ENCODE results near the gene SHBG.
"Not testable (repeated sequence)": the region's sequence is repeated elsewhere in the genome, so short reads cannot be mapped to it uniquely, and the experiment has no call there.

Gene SHBG

DNA sequence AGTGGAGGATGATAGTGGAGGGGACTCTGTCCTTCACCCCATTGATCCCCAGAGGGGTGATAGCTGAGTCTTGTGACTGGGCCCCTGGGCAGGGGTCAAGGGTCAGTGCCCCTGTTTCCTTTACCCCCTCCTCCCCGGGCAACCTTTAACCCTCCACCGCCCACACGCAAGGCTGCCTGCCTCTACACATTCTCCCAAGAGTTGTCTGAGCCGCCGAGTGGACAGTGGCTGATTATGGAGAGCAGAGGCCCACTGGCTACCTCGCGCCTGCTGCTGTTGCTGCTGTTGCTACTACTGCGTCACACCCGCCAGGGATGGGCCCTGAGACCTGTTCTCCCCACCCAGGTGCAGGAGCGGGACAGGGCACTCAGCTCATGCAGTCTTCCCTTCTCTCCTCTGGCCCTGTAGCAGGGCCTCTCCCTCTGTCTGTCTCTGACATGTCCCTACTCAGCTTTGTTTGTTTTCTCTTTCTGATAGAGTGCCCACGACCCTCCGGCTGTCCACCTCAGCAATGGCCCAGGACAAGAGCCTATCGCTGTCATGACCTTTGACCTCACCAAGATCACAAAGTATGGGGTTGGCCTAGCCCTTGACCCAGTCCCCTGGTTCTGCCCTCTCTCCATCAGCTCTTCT lies at the start of gene SHBG:
Gene SHBG (plus strand): TSS at position 197 of the 633 bp plus-strand sequence. CDS start 38 bp downstream, at position 235.
- no peak for DNase-seq

- DNase-seq: peak; percentile 16 to 50
These were observed 49.0 kb upstream of the SHBG start for GRCh38 chr17:7580604-7581575.

- DNase-seq: no peak
These were observed 47.3 kb upstream of the SHBG start for GRCh38 chr17:7582396-7583252.

DNA sequence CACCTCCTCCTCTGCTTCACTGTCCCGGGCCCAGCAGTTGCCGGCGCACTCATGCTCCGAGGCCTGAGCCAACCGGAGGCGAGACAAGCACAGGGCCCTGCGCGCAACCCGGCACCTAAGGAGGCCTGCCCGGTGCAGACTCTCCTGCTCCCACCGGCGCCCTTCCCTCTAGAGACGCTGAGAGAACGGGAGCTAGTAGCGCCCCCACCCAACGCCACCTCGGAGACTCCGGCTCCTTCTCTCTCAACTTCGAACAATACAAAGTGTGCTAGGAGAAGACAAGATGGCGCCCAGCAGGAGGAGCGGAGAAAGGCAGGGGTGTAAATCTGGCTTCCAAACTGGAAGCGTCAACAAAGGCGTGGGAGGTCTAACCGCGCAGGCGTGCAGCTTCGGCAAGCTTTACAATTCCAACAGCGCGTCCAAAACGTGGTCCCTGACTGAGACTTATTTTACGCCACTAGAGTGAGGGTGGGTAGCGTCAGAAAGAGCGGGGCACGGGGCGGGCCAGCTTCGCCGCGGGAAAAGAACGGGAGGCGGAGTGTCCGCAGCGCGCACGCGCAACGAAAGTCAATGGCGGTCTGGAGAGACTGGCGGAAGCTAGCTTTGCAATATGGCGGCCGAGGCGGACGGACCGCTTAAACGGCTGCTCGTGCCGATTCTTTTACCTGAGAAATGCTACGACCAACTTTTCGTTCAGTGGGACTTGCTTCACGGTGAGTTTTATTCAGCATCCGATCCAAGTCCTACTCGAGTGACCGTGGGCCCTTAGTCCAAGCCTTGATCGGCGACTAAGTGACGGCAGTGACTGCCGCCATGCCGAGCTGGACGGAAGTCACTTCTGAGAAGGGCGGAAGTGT lies 46.5 kb upstream of the SHBG start, which contains the start of gene MPDU1:
Gene MPDU1 (plus strand): TSS at position 600 of the 857 bp plus-strand sequence. CDS start 11 bp downstream, at position 611.
- DNase-seq: peak; percentile 97

DNA sequence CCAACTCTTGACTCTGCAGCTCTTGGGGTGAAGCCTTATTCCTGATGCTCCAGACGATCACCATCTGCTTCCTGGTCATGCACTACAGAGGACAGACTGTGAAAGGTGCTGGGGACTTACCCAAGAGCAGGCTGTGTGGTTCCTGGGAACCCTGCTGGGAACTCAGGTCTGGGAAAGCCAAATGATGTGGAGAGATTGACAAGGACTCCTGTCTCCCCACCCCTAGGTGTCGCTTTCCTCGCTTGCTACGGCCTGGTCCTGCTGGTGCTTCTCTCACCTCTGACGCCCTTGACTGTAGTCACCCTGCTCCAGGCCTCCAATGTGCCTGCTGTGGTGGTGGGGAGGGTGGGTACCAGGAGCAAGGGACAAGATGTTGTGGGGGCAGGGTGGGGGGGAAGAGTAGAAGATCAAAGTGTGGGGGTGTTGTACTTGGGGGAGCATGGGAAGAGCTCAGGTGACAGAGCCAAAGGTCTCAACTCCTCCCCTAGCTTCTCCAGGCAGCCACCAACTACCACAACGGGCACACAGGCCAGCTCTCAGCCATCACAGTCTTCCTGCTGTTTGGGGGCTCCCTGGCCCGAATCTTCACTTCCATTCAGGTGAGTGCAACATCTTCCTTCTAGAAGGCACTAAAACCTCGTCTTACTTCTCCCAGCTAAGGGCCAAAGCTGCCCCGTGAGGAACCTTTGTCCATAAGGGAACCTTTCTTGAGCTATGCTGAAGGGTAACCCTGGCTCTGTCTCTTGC lies 43.1 kb upstream of the SHBG start:
- DNase-seq: no peak

- no peak for DNase-seq
These were observed 42.3 kb upstream of the SHBG start for GRCh38 chr17:7587420-7588151.

- DNase-seq: no peak
These were observed 41.3 kb upstream of the SHBG start for GRCh38 chr17:7588553-7589203.

GRCh38 chr17:7589204-7589868 lies 40.6 kb upstream of the SHBG start:
- DNase-seq: peak; percentile 62 to 84

DNA sequence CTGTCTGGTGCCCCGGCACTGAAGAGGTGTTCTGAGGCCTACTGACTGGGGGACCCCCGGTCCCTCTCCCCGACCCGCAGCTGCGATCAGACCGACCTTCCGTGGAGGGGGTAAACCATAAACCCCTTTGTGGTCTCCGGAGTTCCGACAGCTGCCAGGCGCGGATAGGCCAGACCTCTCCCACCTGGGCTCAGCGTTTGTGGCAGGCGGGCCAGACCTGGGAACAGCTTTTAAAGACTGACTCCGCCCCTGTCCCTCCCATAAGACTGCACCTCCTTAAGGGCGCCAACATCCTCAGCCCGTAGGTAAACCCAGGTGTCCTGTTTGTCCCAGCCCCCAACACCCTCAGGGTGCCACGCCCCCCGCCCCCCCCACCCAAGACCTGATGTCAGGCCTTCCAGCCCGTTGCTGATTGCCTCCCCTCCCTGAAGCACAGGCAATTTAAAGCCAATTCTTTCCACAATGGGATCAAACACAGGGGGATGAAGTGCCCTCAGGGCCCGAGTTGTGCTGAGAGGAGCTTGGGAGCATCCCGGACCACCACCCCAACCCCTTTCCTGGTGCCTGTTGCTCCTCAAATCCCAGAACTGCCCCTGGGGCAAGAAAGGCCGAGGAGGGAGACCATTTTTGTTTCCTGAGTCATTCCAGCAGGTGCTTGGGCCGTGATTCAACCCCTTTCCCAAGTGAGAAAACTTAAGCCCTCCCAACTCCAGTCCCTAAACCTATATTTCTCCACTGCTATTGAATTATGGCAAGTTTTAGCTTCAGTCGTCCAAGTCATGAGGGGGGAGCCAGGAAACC lies 39.8 kb upstream of the SHBG start, which contains the start of gene SOX15:
Gene SOX15 (minus strand): TSS at position 204 of the 801 bp plus-strand sequence. CDS start 418 bp downstream, outside the sequence.
- DNase-seq: no peak

GRCh38 chr17:7590743-7591142 lies 39.2 kb upstream of the SHBG start:
- no peak for DNase-seq

DNA sequence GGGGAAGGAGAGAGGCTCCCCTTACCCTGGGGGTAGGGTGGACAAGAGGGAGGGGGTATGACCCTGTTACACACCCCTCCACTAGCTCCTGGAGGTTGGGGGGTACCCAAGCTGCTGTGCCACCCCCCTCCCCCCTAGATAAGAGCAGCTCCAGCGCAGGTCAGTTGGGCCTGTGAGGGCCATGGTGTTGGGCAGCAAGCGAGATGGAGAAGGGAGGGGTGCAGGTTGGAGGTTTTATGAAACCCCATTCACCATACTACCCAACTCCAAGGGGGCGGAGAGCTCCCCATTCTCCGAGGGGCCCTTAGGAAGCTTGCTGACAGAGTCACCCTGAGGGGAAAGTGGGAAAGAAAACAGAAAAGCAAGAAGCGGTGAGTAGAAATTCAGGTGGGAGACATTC lies 38.3 kb upstream of the SHBG start:
- no peak for DNase-seq

DNA sequence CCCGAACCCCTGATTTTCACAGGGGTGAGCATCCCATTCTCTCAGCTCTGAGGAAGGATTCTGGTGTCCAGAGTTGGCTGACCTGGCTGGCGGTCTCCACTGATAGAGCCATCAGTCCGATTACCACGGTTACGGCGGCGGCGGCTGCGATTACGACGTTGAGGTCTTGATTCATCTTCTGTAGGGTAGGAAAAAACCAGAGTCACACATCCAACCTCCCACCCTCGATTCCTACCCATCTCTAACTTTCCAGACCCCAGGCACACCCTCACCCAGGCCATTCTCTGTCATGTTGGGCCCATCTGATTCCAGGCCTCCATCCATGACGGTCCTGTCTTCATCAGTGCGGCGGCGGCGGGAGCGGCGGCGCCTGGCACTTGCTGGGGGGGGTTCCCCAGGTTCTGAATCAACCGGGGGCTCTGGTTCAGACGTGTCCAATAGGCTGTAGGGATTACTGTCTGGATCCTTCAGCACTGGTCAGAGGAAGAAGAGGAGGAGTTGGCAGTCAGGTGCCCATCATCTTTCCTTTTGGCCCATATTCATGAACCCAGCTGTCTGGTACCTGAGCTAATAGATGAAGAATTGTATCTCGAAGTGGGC lies 37.4 kb upstream of the SHBG start:
- DNase-seq: no peak

- DNase-seq: no peak
These were observed 36.6 kb upstream of the SHBG start for GRCh38 chr17:7593296-7593695.

- DNase-seq: not testable (repeated sequence)
These were observed 32.4 kb upstream of the SHBG start for GRCh38 chr17:7597561-7597960.

DNA sequence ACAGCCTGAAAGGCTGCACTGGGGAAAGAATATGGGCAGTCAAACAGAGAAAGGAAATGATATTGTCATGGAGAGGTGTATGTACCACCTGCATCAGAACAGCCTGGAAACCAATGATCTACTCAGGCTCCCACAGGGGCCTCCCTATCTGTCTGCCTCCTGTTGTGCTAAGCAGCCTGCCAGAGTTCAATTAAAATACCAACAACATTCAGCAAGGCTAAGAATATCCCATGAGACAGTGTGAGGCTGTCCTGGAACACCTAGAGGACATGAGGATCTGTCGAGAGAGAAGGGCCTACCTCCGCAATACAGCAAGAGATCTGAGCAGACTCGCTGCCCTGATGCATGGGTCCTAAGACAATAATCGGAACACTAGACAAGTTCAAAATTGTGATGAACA lies 23.7 kb upstream of the SHBG start:
- no peak for DNase-seq

DNA sequence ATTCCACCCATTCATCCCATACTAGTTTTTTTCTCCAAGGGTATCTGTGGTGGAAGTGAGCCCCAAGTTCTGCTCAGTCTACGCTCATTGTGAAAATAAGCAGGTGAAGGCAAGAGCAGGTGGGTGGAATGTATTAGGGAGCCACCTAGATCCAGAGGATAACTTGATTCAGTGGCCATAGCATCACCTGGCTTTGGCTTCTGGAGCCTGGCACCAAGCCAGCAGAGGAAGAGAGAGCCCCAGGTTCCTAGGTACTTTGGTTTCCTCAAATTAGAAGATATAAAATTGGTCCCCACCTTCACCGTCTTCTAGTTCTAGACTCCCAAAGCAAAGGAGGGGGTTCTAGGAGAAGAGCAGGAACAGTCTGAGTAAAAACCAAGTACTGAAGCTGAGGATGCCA lies 19.3 kb upstream of the SHBG start:
- DNase-seq: no peak

- no peak for DNase-seq
These were observed 18.2 kb upstream of the SHBG start for GRCh38 chr17:7611635-7612293.

All from inflammatory macrophage treated with lipopolysaccharide for 1 hour (primary cell).